Retina (tissue), 1 donor: ENCODE results near the gene TRIM47.

ENCODE experiments used
- DNase-seq: peaks from one replicate; pipeline ENCODE4 v3.0.0-alpha.2; 2016

The TRIM47 gene

DNA sequence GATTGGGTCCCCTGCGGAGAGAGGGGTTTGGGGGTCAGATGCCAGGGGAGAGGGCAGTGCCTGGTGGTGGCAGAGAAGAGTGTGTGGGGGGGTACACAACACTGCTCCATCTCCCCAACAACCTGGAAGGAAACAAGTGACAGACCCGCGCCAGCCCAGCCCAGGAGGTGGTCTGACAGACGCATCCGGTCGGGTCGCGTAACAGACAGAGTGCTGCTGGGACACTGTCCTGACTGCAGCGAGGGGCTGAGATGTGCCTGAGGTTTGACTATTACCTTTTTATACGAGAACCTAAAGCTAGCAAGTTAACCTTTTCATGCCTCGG lies 50.3 kb downstream of the TRIM47 start:
- no peak for DNase-seq

DNA sequence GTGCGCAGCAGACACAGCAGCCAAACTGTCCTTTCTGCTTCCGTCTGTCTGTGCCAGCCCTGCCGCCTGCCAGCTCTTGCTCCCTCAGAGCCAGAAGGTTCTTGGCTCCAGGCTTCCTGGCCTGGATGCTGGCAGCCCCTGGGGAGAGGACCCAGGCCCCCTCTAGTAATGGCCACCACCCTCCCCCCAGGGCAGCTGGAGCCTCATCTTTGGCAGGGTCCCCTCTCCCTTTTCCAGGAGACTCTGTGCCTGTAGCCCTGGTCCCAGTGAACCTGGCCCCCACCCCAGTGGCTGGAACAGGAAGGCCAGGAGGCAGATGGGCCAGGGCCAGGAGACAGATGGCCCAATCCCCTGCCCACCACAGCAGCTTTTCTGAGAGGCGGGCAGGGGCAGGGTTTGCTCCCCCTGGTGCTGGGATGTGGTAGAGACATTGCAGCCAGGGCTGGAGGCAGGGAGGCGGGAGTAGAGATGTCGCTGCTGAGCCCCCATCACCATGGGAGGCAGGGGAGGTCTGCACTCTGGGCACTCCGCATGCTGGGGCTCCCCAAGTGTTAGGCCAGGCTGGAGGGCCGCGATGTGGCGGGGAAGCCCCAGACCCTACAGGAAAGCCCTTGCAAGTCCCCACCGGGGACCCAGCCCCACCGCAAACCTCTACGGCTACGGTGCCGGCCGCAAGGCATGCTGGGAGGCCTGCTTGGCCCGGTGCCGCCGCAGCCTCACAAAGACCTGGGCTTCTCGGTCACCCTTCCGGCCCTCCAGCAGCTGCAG lies 50.9 kb downstream of the TRIM47 start:
- DNase-seq: peak; percentile 96

DNA sequence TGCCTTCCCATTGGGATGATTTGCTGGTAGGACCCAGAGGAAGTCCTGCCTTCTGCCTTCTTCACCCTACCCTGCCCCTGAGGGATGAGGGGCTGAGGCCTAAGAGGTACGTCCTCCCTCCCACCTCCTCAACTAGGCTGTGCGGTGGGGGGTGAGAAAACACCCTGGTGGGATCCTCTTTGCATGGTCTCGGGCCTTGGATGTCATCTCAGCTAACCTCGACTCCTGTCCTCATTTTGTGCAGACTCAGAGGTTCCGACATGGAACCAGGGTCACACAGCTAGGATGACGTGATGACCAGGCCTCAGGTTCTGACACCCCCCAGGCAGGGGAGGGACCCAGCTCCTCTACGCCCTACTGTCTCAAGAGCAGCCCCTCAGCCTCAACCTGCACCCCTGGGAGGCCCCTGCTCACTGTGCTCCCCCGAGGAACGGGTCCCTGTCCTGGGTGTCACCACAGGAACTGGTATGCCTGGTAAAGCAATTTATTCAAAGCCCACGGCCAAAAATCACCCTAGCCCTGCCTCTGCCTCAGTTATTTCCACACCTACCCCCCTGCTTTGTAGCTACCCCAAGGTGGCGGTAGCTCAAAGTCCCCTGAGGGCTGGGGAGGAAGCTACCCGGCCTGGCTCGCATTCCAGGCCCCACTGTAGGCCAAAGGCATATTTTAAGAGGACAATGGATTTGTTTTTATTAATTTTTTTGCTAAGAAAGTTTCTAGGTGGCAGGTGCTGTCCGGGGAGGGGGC lies 51.6 kb downstream of the TRIM47 start:
- DNase-seq: no peak

DNA sequence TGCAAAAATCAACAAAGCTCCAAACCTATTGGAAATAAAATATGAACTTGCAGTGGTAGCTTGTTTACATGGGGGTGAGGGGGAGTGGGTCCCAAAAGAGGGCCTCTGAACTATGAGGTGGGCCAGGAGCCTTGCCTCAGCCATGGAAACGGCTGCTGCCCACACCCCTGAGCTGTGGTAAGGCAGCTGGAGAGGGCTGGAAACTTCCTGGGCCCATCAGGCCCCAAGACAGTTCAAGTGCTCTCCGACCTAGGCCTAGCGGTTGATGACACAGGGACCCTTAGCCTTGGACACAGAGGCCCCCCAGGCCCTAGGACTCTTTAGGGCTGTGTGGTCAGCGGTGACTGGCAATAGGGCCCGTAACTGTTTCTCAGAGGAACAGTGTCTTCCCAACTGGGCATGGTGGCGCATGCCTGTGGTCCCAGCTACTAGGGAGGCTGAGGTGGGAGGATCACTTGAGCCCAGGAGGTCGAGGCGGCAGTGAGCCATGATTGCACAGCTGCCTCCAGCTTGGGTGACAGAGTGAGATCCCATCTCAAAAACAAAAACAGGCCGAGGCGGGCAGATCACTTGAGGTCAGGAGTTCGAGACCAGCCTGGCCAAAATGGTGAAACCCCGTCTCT lies 52.5 kb downstream of the TRIM47 start:
- DNase-seq: no peak

DNA sequence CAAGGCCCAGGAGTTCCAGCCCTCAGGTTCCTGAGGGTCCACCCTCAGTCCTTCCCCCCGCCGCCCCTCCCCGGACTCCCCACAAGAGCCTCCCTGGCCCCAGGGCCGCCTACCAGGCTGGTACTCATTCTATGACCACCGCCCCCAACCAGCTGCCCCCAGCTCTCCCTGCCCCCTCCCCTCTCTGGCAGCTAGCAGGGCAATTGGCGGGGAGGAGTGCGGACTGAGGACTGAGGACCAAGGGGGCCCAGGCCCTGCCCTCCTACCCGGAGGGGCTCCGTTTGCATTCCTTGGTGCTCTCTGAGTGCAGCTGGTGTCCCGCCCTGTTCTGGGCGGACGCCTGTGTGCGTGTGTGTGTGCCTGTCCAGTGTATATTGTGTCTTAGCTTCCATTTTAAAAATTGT lies 53.2 kb downstream of the TRIM47 start:
- no peak for DNase-seq

DNA sequence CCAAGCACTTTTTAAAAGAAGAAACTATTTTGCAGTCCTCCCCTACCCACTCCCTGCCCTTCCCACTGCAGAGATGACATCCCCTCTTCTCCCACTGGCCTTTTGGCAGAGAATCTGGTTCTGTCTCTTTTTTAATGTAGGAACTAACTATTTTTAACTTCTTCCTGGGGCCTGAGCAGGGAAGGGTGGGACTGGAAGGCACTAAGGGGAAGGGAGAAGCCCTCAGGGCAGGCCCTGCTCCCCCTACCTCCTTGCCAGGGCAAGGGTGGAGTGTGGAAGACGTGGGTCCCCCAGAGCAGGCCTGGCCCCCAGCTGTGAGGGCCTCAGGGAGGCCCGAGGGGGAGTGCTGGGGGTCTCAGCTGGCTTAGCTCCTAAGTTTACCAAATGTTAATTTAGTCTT lies 53.7 kb downstream of the TRIM47 start:
- DNase-seq: no peak
